ENCODE results near the gene JUNB. TPM values are rescaled to one million over a fixed set of nuclear protein-coding genes. Genes with fewer than 3 reads are reported as not detected.
A peak's percentile ranks its signal among the peaks of the same experiment; 100 is the strongest.
"Not testable (repeated sequence)": the region's sequence is repeated elsewhere in the genome, so short reads cannot be mapped to it uniquely, and the experiment has no call there.

The JUNB gene
- total and polyA plus RNA-seq, 5 donors from 2014 or later: 582 to 2,802 (median 812) TPM

- Mint-ChIP-seq H3K27me3 (peaks cover 13% of the 10 kb centered on the region), H3K27ac (no peak overlapping the region), H3K36me3 (peaks cover 3% of the 10 kb centered on the region), H3K4me1 (peaks cover 10 to 47% (median 32%) of the 10 kb centered on the region in 4 donors), H3K4me3 (peak overlapping the region in 1 of 4 donors; percentile 86), H3K9me3 (peaks cover 0 to 11% (median 0%) of the 10 kb centered on the region in 7 donors)
- Histone ChIP-seq H3K9me3 (ENCODE audit: control insufficient read depth in 2 of 2, low read length in 2 of 2) (no peaks in the 10 kb centered on the region), H3K27ac (ENCODE audit: insufficient read depth, low read length, poor library complexity, severe bottlenecking) (peak overlapping the region; percentile 66), H3K4me3 (ENCODE audit: low read depth, low read length) (no peak overlapping the region), H3K4me1 (ENCODE audit: control insufficient read depth, insufficient read depth, low read length, poor library complexity, severe bottlenecking) (peaks cover 46% of the 10 kb centered on the region), H3K36me3 (ENCODE audit: control insufficient read depth, insufficient read depth, low read length) (no peaks in the 10 kb centered on the region), H3K27me3 (ENCODE audit: control insufficient read depth, insufficient read depth, low read length) (no peaks in the 10 kb centered on the region)
- no peak for ATAC-seq (ENCODE audit: low read depth in 2 of 2)
- DNase-seq: no peak
Measured at GRCh38 chr19:12797141-12797587, 5.9 kb downstream of the JUNB start.

- peak overlapping the region in 2 of 4 donors; percentile 25 to 82 for H3K4me3 Mint-ChIP-seq
- not testable (repeated sequence) for H3K9me3 ChIP-seq (ENCODE audit: control insufficient read depth in 2 of 2, low read length in 2 of 2); H3K4me3 ChIP-seq (ENCODE audit: low read depth, low read length); H3K27ac ChIP-seq (ENCODE audit: insufficient read depth, low read length, poor library complexity, severe bottlenecking); H3K36me3 ChIP-seq (ENCODE audit: control insufficient read depth, insufficient read depth, low read length); H3K9me3 Mint-ChIP-seq; H3K27ac Mint-ChIP-seq; ATAC-seq (ENCODE audit: low read depth in 2 of 2); H3K27me3 ChIP-seq (ENCODE audit: control insufficient read depth, insufficient read depth, low read length); H3K36me3 Mint-ChIP-seq; DNase-seq
- H3K27me3 Mint-ChIP-seq: peaks cover 16% of the 10 kb centered on the region
- H3K4me1 Mint-ChIP-seq: peaks cover 13 to 52% (median 36%) of the 10 kb centered on the region in 4 donors
- peaks cover 51% of the 10 kb centered on the region for H3K4me1 ChIP-seq (ENCODE audit: control insufficient read depth, insufficient read depth, low read length, poor library complexity, severe bottlenecking)
Measured at GRCh38 chr19:12797607-12798006, 6.3 kb downstream of the JUNB start.

- no peak overlapping the region for H3K27ac ChIP-seq (ENCODE audit: insufficient read depth, low read length, poor library complexity, severe bottlenecking)
- no peaks in the 10 kb centered on the region for H3K27me3 ChIP-seq (ENCODE audit: control insufficient read depth, insufficient read depth, low read length)
- H3K4me1 ChIP-seq (ENCODE audit: control insufficient read depth, insufficient read depth, low read length, poor library complexity, severe bottlenecking): peaks cover 37% of the 10 kb centered on the region
- H3K36me3 ChIP-seq (ENCODE audit: control insufficient read depth, insufficient read depth, low read length): no peaks in the 10 kb centered on the region
- Mint-ChIP-seq H3K4me3 (peak overlapping the region; percentile 44 to 93 (median 90)), H3K4me1 (peaks cover 4 to 42% (median 26%) of the 10 kb centered on the region in 4 donors), H3K27ac (peak overlapping the region in 2 of 3 donors; percentile 20 to 63), H3K27me3 (peaks cover 4% of the 10 kb centered on the region), H3K36me3 (peaks cover 3% of the 10 kb centered on the region), H3K9me3 (no peaks in the 10 kb centered on the region)
- DNase-seq: no peak
- ATAC-seq (ENCODE audit: low read depth in 2 of 2): no peak
- no peaks in the 10 kb centered on the region for H3K9me3 ChIP-seq (ENCODE audit: control insufficient read depth in 2 of 2, low read length in 2 of 2)
- H3K4me3 ChIP-seq (ENCODE audit: low read depth, low read length): peak overlapping the region; percentile 73
Measured at GRCh38 chr19:12799742-12800465, 8.6 kb downstream of the JUNB start.

GRCh38 chr19:12800466-12800770, 9.1 kb downstream of the JUNB start:
- Histone ChIP-seq H3K27me3 (ENCODE audit: control insufficient read depth, insufficient read depth, low read length) (no peaks in the 10 kb centered on the region), H3K4me3 (ENCODE audit: low read depth, low read length) (peak overlapping the region; percentile 73), H3K27ac (ENCODE audit: insufficient read depth, low read length, poor library complexity, severe bottlenecking) (no peak overlapping the region), H3K4me1 (ENCODE audit: control insufficient read depth, insufficient read depth, low read length, poor library complexity, severe bottlenecking) (peaks cover 33% of the 10 kb centered on the region), H3K9me3 (ENCODE audit: control insufficient read depth in 2 of 2, low read length in 2 of 2) (no peaks in the 10 kb centered on the region), H3K36me3 (ENCODE audit: control insufficient read depth, insufficient read depth, low read length) (no peaks in the 10 kb centered on the region)
- H3K9me3 Mint-ChIP-seq: no peaks in the 10 kb centered on the region
- peaks cover 4% of the 10 kb centered on the region for H3K27me3 Mint-ChIP-seq
- H3K36me3 Mint-ChIP-seq: peaks cover 3% of the 10 kb centered on the region
- DNase-seq (no peak), ATAC-seq (ENCODE audit: low read depth in 2 of 2) (no peak)
- peaks cover 4 to 40% (median 24%) of the 10 kb centered on the region in 4 donors for H3K4me1 Mint-ChIP-seq
- peak overlapping the region; percentile 88 to 94 (median 92) for H3K4me3 Mint-ChIP-seq
- peak overlapping the region; percentile 60 to 78 (median 73) for H3K27ac Mint-ChIP-seq

GRCh38 chr19:12800923-12801465, 9.7 kb downstream of the JUNB start:
- Mint-ChIP-seq H3K27ac (peak overlapping the region; percentile 48 to 78 (median 76)), H3K36me3 (peaks cover 3% of the 10 kb centered on the region), H3K9me3 (no peaks in the 10 kb centered on the region), H3K27me3 (peaks cover 4% of the 10 kb centered on the region), H3K4me1 (peaks cover 5 to 37% (median 20%) of the 10 kb centered on the region in 4 donors), H3K4me3 (peak overlapping the region; percentile 88 to 94 (median 92))
- Histone ChIP-seq H3K27me3 (ENCODE audit: control insufficient read depth, insufficient read depth, low read length) (no peaks in the 10 kb centered on the region), H3K9me3 (ENCODE audit: control insufficient read depth in 2 of 2, low read length in 2 of 2) (no peaks in the 10 kb centered on the region), H3K27ac (ENCODE audit: insufficient read depth, low read length, poor library complexity, severe bottlenecking) (peak overlapping the region; percentile 49), H3K4me1 (ENCODE audit: control insufficient read depth, insufficient read depth, low read length, poor library complexity, severe bottlenecking) (peaks cover 29% of the 10 kb centered on the region), H3K4me3 (ENCODE audit: low read depth, low read length) (peak overlapping the region; percentile 73), H3K36me3 (ENCODE audit: control insufficient read depth, insufficient read depth, low read length) (no peaks in the 10 kb centered on the region)
- ATAC-seq (ENCODE audit: low read depth in 2 of 2) (peak in 1 of 2 donors; percentile 2), DNase-seq (peak in 1 of 3 donors; percentile 26)

GRCh38 chr19:12801466-12802266, 10.4 kb downstream of the JUNB start, which contains the start of the genes PRDX2 and THSD8:
Gene PRDX2, minus strand, starts transcription at chr19:12801800. Its CDS starts 539 bp downstream, at chr19:12801261.
Gene THSD8, plus strand, starts transcription at chr19:12802069. Its CDS starts 3 bp downstream, at chr19:12802072.
- Mint-ChIP-seq H3K27ac (peak within 1 kb of the TSS; percentile 48 to 81 (median 78)), H3K4me3 (peak within 1 kb of the TSS; percentile 88 to 94 (median 92)), H3K9me3 (no peaks in the 10 kb centered on the region), H3K4me1 (peaks cover 10 to 37% (median 17%) of the 10 kb centered on the region in 4 donors), H3K27me3 (peaks cover 4% of the 10 kb centered on the region), H3K36me3 (peaks cover 3% of the 10 kb centered on the region)
- DNase-seq (peak; percentile 61 to 92 (median 78)), ATAC-seq (ENCODE audit: low read depth in 2 of 2) (peak; percentile 76)
- Histone ChIP-seq H3K4me1 (ENCODE audit: control insufficient read depth, insufficient read depth, low read length, poor library complexity, severe bottlenecking) (peaks cover 31% of the 10 kb centered on the region), H3K27me3 (ENCODE audit: control insufficient read depth, insufficient read depth, low read length) (no peaks in the 10 kb centered on the region), H3K27ac (ENCODE audit: insufficient read depth, low read length, poor library complexity, severe bottlenecking) (peak within 1 kb of the TSS; percentile 49), H3K36me3 (ENCODE audit: control insufficient read depth, insufficient read depth, low read length) (no peaks in the 10 kb centered on the region), H3K4me3 (ENCODE audit: low read depth, low read length) (peak within 1 kb of the TSS; percentile 73), H3K9me3 (ENCODE audit: control insufficient read depth in 2 of 2, low read length in 2 of 2) (no peaks in the 10 kb centered on the region)

- peaks cover 3% of the 10 kb centered on the region for H3K36me3 Mint-ChIP-seq
- H3K27me3 ChIP-seq (ENCODE audit: control insufficient read depth, insufficient read depth, low read length): no peaks in the 10 kb centered on the region
- H3K4me3 Mint-ChIP-seq: peak overlapping the region; percentile 88 to 94 (median 92)
- peaks cover 10 to 39% (median 17%) of the 10 kb centered on the region in 4 donors for H3K4me1 Mint-ChIP-seq
- no peaks in the 10 kb centered on the region for H3K9me3 Mint-ChIP-seq
- peak overlapping the region; percentile 37 for H3K4me3 ChIP-seq (ENCODE audit: low read depth, low read length)
- H3K27ac ChIP-seq (ENCODE audit: insufficient read depth, low read length, poor library complexity, severe bottlenecking): no peak overlapping the region
- ATAC-seq (ENCODE audit: low read depth in 2 of 2) (no peak), DNase-seq (no peak)
- peak overlapping the region in 2 of 3 donors; percentile 41 to 81 for H3K27ac Mint-ChIP-seq
- H3K27me3 Mint-ChIP-seq: peaks cover 4% of the 10 kb centered on the region
- H3K4me1 ChIP-seq (ENCODE audit: control insufficient read depth, insufficient read depth, low read length, poor library complexity, severe bottlenecking): peaks cover 38% of the 10 kb centered on the region
- no peaks in the 10 kb centered on the region for H3K36me3 ChIP-seq (ENCODE audit: control insufficient read depth, insufficient read depth, low read length)
- no peaks in the 10 kb centered on the region for H3K9me3 ChIP-seq (ENCODE audit: control insufficient read depth in 2 of 2, low read length in 2 of 2)
Measured at GRCh38 chr19:12802267-12803106, 11.2 kb downstream of the JUNB start.

Measured in CD4-positive, CD25-positive, alpha-beta regulatory T cell (primary cell).